Smooth muscle cell (in vitro differentiated cells): ENCODE data around the gene DLG2. TPM values are rescaled to one million over a fixed set of nuclear protein-coding genes. Genes with fewer than 3 reads are reported as not detected.
"Not testable (repeated sequence)": the region's sequence is repeated elsewhere in the genome, so short reads cannot be mapped to it uniquely, and the experiment has no call there.

Source experiments
- DNase-seq: peaks from one replicate; lab custom pipeline; 2025; ENCODE audit not compliant: unreplicated experiment; lab: John Stamatoyannopoulos, UW
- H2AFZ ChIP-seq: fragments of 200-600 bp; sonication (generic); 2 replicates; pipeline ENCODE4 v1.6.0; 2016; ENCODE audit warnings: antibody characterized with exemption, low read depth, mild to moderate bottlenecking
- H3F3A ChIP-seq: fragments of 200-600 bp; sonication (generic); 2 replicates; pipeline ENCODE4 v1.6.0; 2017; ENCODE audit warnings: antibody characterized with exemption, low read depth
- H3K27ac ChIP-seq: fragments of 200-600 bp; sonication (generic); 2 replicates; pipeline ENCODE4 v1.5.1; 2016; ENCODE audit warnings: low read depth, mild to moderate bottlenecking
- H3K27me3 ChIP-seq: fragments of 200-600 bp; sonication (generic); 2 replicates; pipeline ENCODE4 v1.6.1; 2016; ENCODE audit warnings: low read depth, mild to moderate bottlenecking
- H3K36me3 ChIP-seq: fragments of 200-600 bp; sonication (generic); 2 replicates; pipeline ENCODE4 v1.5.1; 2016; ENCODE audit warnings: low read depth
- H3K4me1 ChIP-seq: fragments of 200-600 bp; sonication (generic); 2 replicates; pipeline ENCODE4 v1.5.1; 2016; ENCODE audit warnings: low read depth
- H3K4me2 ChIP-seq: fragments of 200-600 bp; sonication (generic); 2 replicates; pipeline ENCODE4 v1.6.0; 2016; ENCODE audit warnings: mild to moderate bottlenecking
- H3K4me3 ChIP-seq: fragments of 200-600 bp; sonication (generic); 2 replicates; pipeline ENCODE4 v1.5.1; 2016; ENCODE audit warnings: mild to moderate bottlenecking
- H3K79me2 ChIP-seq: fragments of 200-600 bp; sonication (generic); 2 replicates; pipeline ENCODE4 v1.6.0; 2016; ENCODE audit warnings: low read depth, mild to moderate bottlenecking
- H3K9ac ChIP-seq: fragments of 200-600 bp; sonication (generic); 2 replicates; pipeline ENCODE4 v1.6.0; 2016; ENCODE audit warnings: low read depth
- H3K9me3 ChIP-seq: fragments of 200-600 bp; sonication (generic); replicated peaks from 2 replicates; pipeline ENCODE4 v1.5.1; 2016; ENCODE audit warnings: low read depth
- H4K20me1 ChIP-seq: fragments of 200-600 bp; sonication (generic); 2 replicates; pipeline ENCODE4 v1.6.0; 2016; ENCODE audit warnings: low read depth
- WGBS: methylation state at CpG from one replicate; pipeline ENCODE4 v1.1.7; 2016; ENCODE audit warnings: low lambda C conversion rate; 5-methylcytosine and 5-hydroxymethylcytosine counted together
- polyA plus RNA-seq: library from polyadenylated mRNA; unstranded; fragments of >200 nt; fragmentation: Nextera tagmentation; extraction: Ambion mirVana; gene quantifications from 2 replicates; pipeline ENCODE4 v1.2.1, GENCODE V29; 2016
- total RNA-seq: library from RNA; depleted of rRNA; stranded (reverse); fragments of >200 nt; gene quantifications from 2 replicates; pipeline ENCODE4 v1.2.3, GENCODE V29; 2014
- TF ChIP-seq, protein P1 (sequence below): fragments of 200-600 bp; sonication (generic); IDR thresholded peaks from 2 replicates; pipeline ENCODE4 v1.5.1; 2017; ENCODE audit warnings: borderline replicate concordance, mild to moderate bottlenecking, antibody characterized with exemption; ENCODE audit not compliant: insufficient read depth, poor library complexity, severe bottlenecking

DLG2 gene
- total and polyA plus RNA-seq, 2 experiments from 2014 or later = 0.74 to 1.1 TPM

- no peaks in the 10 kb centered on the region for H3K4me1 ChIP-seq
- no peaks in the 10 kb centered on the region for H3F3A ChIP-seq
- DNase-seq = no peak
- H3K4me2 ChIP-seq = no peak overlapping the region
- H3K79me2 ChIP-seq = no peaks in the 10 kb centered on the region
- H3K4me3 ChIP-seq = no peak overlapping the region
- H3K27ac ChIP-seq = no peak overlapping the region
- H3K9me3 ChIP-seq = no peaks in the 10 kb centered on the region
- H3K9ac ChIP-seq = no peak overlapping the region
- H3K27me3 ChIP-seq = no peaks in the 10 kb centered on the region
- H3K36me3 ChIP-seq = no peaks in the 10 kb centered on the region
- TF ChIP-seq, protein P1, sequence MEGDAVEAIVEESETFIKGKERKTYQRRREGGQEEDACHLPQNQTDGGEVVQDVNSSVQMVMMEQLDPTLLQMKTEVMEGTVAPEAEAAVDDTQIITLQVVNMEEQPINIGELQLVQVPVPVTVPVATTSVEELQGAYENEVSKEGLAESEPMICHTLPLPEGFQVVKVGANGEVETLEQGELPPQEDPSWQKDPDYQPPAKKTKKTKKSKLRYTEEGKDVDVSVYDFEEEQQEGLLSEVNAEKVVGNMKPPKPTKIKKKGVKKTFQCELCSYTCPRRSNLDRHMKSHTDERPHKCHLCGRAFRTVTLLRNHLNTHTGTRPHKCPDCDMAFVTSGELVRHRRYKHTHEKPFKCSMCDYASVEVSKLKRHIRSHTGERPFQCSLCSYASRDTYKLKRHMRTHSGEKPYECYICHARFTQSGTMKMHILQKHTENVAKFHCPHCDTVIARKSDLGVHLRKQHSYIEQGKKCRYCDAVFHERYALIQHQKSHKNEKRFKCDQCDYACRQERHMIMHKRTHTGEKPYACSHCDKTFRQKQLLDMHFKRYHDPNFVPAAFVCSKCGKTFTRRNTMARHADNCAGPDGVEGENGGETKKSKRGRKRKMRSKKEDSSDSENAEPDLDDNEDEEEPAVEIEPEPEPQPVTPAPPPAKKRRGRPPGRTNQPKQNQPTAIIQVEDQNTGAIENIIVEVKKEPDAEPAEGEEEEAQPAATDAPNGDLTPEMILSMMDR = no peak
- no peak overlapping the region for H2AFZ ChIP-seq
- no peaks in the 10 kb centered on the region for H4K20me1 ChIP-seq
- 73% methylated on average over 3 of the region's 3 CpGs for WGBS
These were observed 2190.3 kb downstream of the DLG2 start for GRCh38 chr11:83436855-83437254.

- not testable (repeated sequence) for H3K79me2 ChIP-seq, H3K9me3 ChIP-seq, H2AFZ ChIP-seq, H3K9ac ChIP-seq, H3K4me1 ChIP-seq, H3K27ac ChIP-seq, DNase-seq, H3K27me3 ChIP-seq, H3F3A ChIP-seq, H3K36me3 ChIP-seq, H3K4me2 ChIP-seq, H4K20me1 ChIP-seq, H3K4me3 ChIP-seq
- WGBS = 74% methylated on average over 6 of the region's 6 CpGs
These were observed 2192.3 kb downstream of the DLG2 start for GRCh38 chr11:83434812-83435211.

GRCh38 chr11:83427943-83428342 is 2199.2 kb downstream of the DLG2 start:
- Histone ChIP-seq H3K27ac (no peak overlapping the region), H3F3A (no peaks in the 10 kb centered on the region), H3K9me3 (no peaks in the 10 kb centered on the region), H3K4me1 (no peaks in the 10 kb centered on the region), H3K4me2 (no peak overlapping the region), H2AFZ (no peak overlapping the region), H3K9ac (no peak overlapping the region), H3K36me3 (no peaks in the 10 kb centered on the region), H3K79me2 (no peaks in the 10 kb centered on the region), H3K4me3 (no peak overlapping the region), H4K20me1 (no peaks in the 10 kb centered on the region), H3K27me3 (no peaks in the 10 kb centered on the region)
- WGBS = 93% methylated on average over 2 of the region's 2 CpGs
- TF ChIP-seq, protein P1 = no peak
- no peak for DNase-seq

DNA sequence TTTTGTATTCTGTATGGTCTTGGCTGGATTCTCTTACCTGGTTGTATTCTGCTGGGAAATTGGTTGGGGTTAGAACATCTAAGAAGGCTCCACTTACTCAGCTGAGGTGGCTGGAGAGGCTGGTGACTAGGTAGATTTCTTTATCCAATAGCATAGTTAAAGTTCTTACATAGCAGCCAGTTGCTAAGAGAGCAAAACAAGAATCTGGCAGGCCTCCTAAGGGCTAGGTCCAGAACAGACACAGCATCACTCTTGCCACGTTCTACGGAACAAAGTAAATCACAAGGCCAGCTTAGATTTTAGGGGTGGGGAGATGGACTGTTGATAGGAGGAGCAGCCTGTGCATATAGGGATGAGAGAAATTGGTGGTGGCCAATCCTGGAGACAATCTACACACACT is 2199.6 kb downstream of the DLG2 start:
- Histone ChIP-seq H3K36me3 (no peaks in the 10 kb centered on the region), H3K27me3 (no peaks in the 10 kb centered on the region), H2AFZ (no peak overlapping the region), H3K9me3 (no peaks in the 10 kb centered on the region), H3K4me3 (no peak overlapping the region), H4K20me1 (no peaks in the 10 kb centered on the region), H3F3A (no peaks in the 10 kb centered on the region), H3K4me2 (no peak overlapping the region), H3K27ac (no peak overlapping the region), H3K79me2 (no peaks in the 10 kb centered on the region), H3K4me1 (no peaks in the 10 kb centered on the region), H3K9ac (no peak overlapping the region)
- TF ChIP-seq, protein P1 = no peak
- no peak for DNase-seq
- WGBS = 87% methylated on average over 2 of the region's 2 CpGs
